ENCODE measurements around the gene SASH1. TPM values are rescaled to one million over a fixed set of nuclear protein-coding genes. Genes with fewer than 3 reads are reported as not detected.

SASH1 gene
- total RNA-seq, 1 experiment from 2014 or later = 33.2 TPM

- no peak overlapping the region for H3K27ac ChIP-seq (ENCODE audit: insufficient read length, low read depth, low read length)
- no peak overlapping the region for H3K4me3 Mint-ChIP-seq
- no peaks in the 10 kb centered on the region for H3K79me1 ChIP-seq (ENCODE audit: insufficient read depth, low read depth, low read length, poor library complexity, severe bottlenecking)
- no peak overlapping the region for H3K18ac ChIP-seq (ENCODE audit: insufficient read length, low read depth, low read length)
- H4K91ac ChIP-seq (ENCODE audit: insufficient read length, low read depth, low read length) = no peak overlapping the region
- H3K4me1 Mint-ChIP-seq = 0 out of 4 replicates have a peak, but pooled peaks cover 0 to 4% of the 10 kb centered on the region in 2 experiments
- H2BK12ac ChIP-seq (ENCODE audit: insufficient read length, low read depth, low read length) = no peak overlapping the region
- H3K27ac Mint-ChIP-seq = no peak overlapping the region
- no peak overlapping the region for H4K5ac ChIP-seq (ENCODE audit: insufficient read length, low read depth, low read length)
- no peak overlapping the region for H2BK5ac ChIP-seq (ENCODE audit: insufficient read length, low read length)
- H3K4me2 ChIP-seq (ENCODE audit: insufficient read depth, insufficient read length, low read length) = no peak overlapping the region
- no peak overlapping the region for H3K9ac ChIP-seq (ENCODE audit: extremely low read depth, insufficient read length, low read length)
- no peaks in the 10 kb centered on the region for H3K9me3 ChIP-seq (ENCODE audit: control insufficient read depth, low read depth, low read length)
- no peak overlapping the region for H3K14ac ChIP-seq (ENCODE audit: insufficient read depth, low read length)
- no peak overlapping the region for H3T11ph ChIP-seq (ENCODE audit: low read length)
- WGBS (ENCODE audit: extremely low coverage, insufficient read length, low lambda C conversion rate) = no CpG with 5 or more reads among the region's 2 CpGs
- no peak for TF ChIP-seq CTCF (conservative IDR thresholded peaks at IDR 0.05)
- H4K20me1 ChIP-seq (ENCODE audit: control insufficient read depth, insufficient read depth, insufficient read length) = no peaks in the 10 kb centered on the region
- DNase-seq = no peak
- H2AFZ ChIP-seq (ENCODE audit: low read length) = no peak overlapping the region
- H3K36me3 Mint-ChIP-seq (ENCODE audit: insufficient read depth in 1 of 3, low read depth in 3 of 3) = no peaks in the 10 kb centered on the region
- H2AK5ac ChIP-seq (ENCODE audit: insufficient read length, low read length) = no peak overlapping the region
- no peaks in the 10 kb centered on the region for H3K27me3 ChIP-seq (ENCODE audit: insufficient read depth, low read length)
- H3K56ac ChIP-seq (ENCODE audit: insufficient read length, low read depth, low read length) = no peak overlapping the region
- H2BK15ac ChIP-seq (ENCODE audit: low read depth, low read length) = no peak overlapping the region
- no peaks in the 10 kb centered on the region for H3K27me3 Mint-ChIP-seq (ENCODE audit: low read depth)
- H2BK120ac ChIP-seq (ENCODE audit: low read depth, low read length, poor library complexity, severe bottlenecking) = no peak overlapping the region
- H3K4ac ChIP-seq (ENCODE audit: low read depth, low read length) = no peak overlapping the region
- no peaks in the 10 kb centered on the region; a peak in 1 of 5 replicates for H3K9me3 Mint-ChIP-seq
- no peaks in the 10 kb centered on the region for H3K79me2 ChIP-seq (ENCODE audit: insufficient read depth, low read length)
- no peaks in the 10 kb centered on the region for H3K4me1 ChIP-seq (ENCODE audit: insufficient read depth, low read length)
- no peak overlapping the region for H3K23ac ChIP-seq (ENCODE audit: insufficient read length, low read depth, low read length)
- no peaks in the 10 kb centered on the region for H3K23me2 ChIP-seq (ENCODE audit: insufficient read length, low read depth, low read length, poor library complexity, severe bottlenecking)
- H4K8ac ChIP-seq (replicated peaks; ENCODE audit: insufficient read length, low read depth, low read length) = no peak overlapping the region
- no peak overlapping the region for H2BK20ac ChIP-seq (ENCODE audit: low read depth, low read length, poor library complexity, severe bottlenecking)
Observed at GRCh38 chr6:148323344-148323743, 19.3 kb upstream of the SASH1 start.
